GM18526 (cell line): ENCODE data around the gene DMAP1.

Experiments
- POLR2A ChIP-seq: IDR thresholded peaks from 3 replicates; pipeline ENCODE4 v1.6.1; 2011; ENCODE audit not compliant: insufficient read length; ENCODE audit errors: extremely low read depth

Gene DMAP1

GRCh38 chr1:44263568-44264450 is 50.5 kb downstream of the DMAP1 start:
- no peak for TF ChIP-seq POLR2A

GRCh38 chr1:44264451-44264771 is 51.1 kb downstream of the DMAP1 start:
- no peak for TF ChIP-seq POLR2A

- TF ChIP-seq POLR2A: no peak
Observed at GRCh38 chr1:44265656-44266358, 52.5 kb downstream of the DMAP1 start.

- no peak for TF ChIP-seq POLR2A
Observed at GRCh38 chr1:44266400-44267344, 53.4 kb downstream of the DMAP1 start.

- TF ChIP-seq POLR2A: no peak
Observed at GRCh38 chr1:44267438-44267837, 54.2 kb downstream of the DMAP1 start.

GRCh38 chr1:44268054-44268453 is 54.8 kb downstream of the DMAP1 start:
- no peak for TF ChIP-seq POLR2A
